ENCODE data around the gene SH3GLB2. TPM values are rescaled to one million over a fixed set of nuclear protein-coding genes. Genes with fewer than 3 reads are reported as not detected.

The SH3GLB2 gene
- total RNA-seq, 1 experiment from 2014 or later = 58.3 TPM

GRCh38 chr9:129054163-129054851 lies 26.2 kb upstream of the SH3GLB2 start:
- no peak overlapping the region for H3K4me3 Mint-ChIP-seq (ENCODE audit: unreplicated experiment)
- ChIA-PET POLR2A (interaction anchor here (0.9 kb wide), 1 partner anchor 26 kb away, joined by 4 read pairs; the partner anchor contains the start of gene DOLPP1), CTCF (interaction anchor here (0.7 kb wide), 2 partner anchors 27 to 569 kb away, joined by 4 read pairs; partner anchors contain the start of gene DOLPP1)
- H3K4me1 Mint-ChIP-seq (ENCODE audit: insufficient read depth, unreplicated experiment) = peaks cover 6% of the 10 kb centered on the region
- H3K36me3 Mint-ChIP-seq (ENCODE audit: insufficient read depth, unreplicated experiment) = peaks cover 58% of the 10 kb centered on the region
- no peak for TF ChIP-seq CTCF (IDR thresholded peaks at IDR 0.05; ENCODE audit: unreplicated experiment)
- DNase-seq (ENCODE audit: unreplicated experiment) = no peak
- BruUV-seq (replicated peaks) = no TSS peak
- intact Hi-C loops (cut with micrococcal nuclease) = no loop called here
- no peaks in the 10 kb centered on the region for H3K9me3 Mint-ChIP-seq (ENCODE audit: unreplicated experiment)
- no peak overlapping the region for H3K27ac Mint-ChIP-seq (ENCODE audit: low read depth, unreplicated experiment)
- no peaks in the 10 kb centered on the region for H3K27me3 Mint-ChIP-seq (ENCODE audit: insufficient read depth, unreplicated experiment)

GRCh38 chr9:129053020-129053419 lies 24.9 kb upstream of the SH3GLB2 start:
- peaks cover 6% of the 10 kb centered on the region for H3K4me1 Mint-ChIP-seq (ENCODE audit: insufficient read depth, unreplicated experiment)

GRCh38 chr9:129052592-129052991 lies 24.5 kb upstream of the SH3GLB2 start:
- H3K36me3 Mint-ChIP-seq (ENCODE audit: insufficient read depth, unreplicated experiment) = peaks cover 63% of the 10 kb centered on the region
- ChIA-PET POLR2A (interaction anchor here (0.7 to 1.1 kb wide), 3 partner anchors 28 to 432 kb away, joined by 3 to 9 read pairs (median 3); partner anchors contain the start of genes DOLPP1 and PTPA), CTCF (interaction anchor here (0.7 kb wide), 1 partner anchor 118 kb away, joined by 3 read pairs; no protein-coding TSS in a partner anchor)
- H3K27ac Mint-ChIP-seq (ENCODE audit: low read depth, unreplicated experiment) = no peak overlapping the region
- no peaks in the 10 kb centered on the region for H3K9me3 Mint-ChIP-seq (ENCODE audit: unreplicated experiment)
- intact Hi-C loops (cut with micrococcal nuclease) = no loop called here
- H3K4me3 Mint-ChIP-seq (ENCODE audit: unreplicated experiment) = no peak overlapping the region
- no peak for TF ChIP-seq CTCF (IDR thresholded peaks at IDR 0.05; ENCODE audit: unreplicated experiment)
- DNase-seq (ENCODE audit: unreplicated experiment) = peak; percentile 93
- H3K4me1 Mint-ChIP-seq (ENCODE audit: insufficient read depth, unreplicated experiment) = peaks cover 6% of the 10 kb centered on the region
- no TSS peak for BruUV-seq (replicated peaks)
- no peaks in the 10 kb centered on the region for H3K27me3 Mint-ChIP-seq (ENCODE audit: insufficient read depth, unreplicated experiment)

More at GRCh38 chr9:129053020-129053419, 24.9 kb upstream of the SH3GLB2 start:
- ChIA-PET CTCF (interaction anchor here (0.7 kb wide), 1 partner anchor 118 kb away, joined by 3 read pairs; no protein-coding TSS in a partner anchor), POLR2A (interaction anchor here (0.7 to 1.1 kb wide), 3 partner anchors 28 to 431 kb away, joined by 3 to 9 read pairs (median 3); partner anchors contain the start of genes DOLPP1 and PTPA)
- Mint-ChIP-seq H3K9me3 (ENCODE audit: unreplicated experiment) (no peaks in the 10 kb centered on the region), H3K36me3 (ENCODE audit: insufficient read depth, unreplicated experiment) (peaks cover 61% of the 10 kb centered on the region), H3K27me3 (ENCODE audit: insufficient read depth, unreplicated experiment) (no peaks in the 10 kb centered on the region), H3K4me3 (ENCODE audit: unreplicated experiment) (no peak overlapping the region), H3K27ac (ENCODE audit: low read depth, unreplicated experiment) (no peak overlapping the region)
- no peak for TF ChIP-seq CTCF (IDR thresholded peaks at IDR 0.05; ENCODE audit: unreplicated experiment)
- intact Hi-C loops (cut with micrococcal nuclease) = no loop called here
- DNase-seq (ENCODE audit: unreplicated experiment) = no peak
- no TSS peak for BruUV-seq (replicated peaks)

GRCh38 chr9:129042016-129042415 lies 13.9 kb upstream of the SH3GLB2 start:
- no peaks in the 10 kb centered on the region for H3K27me3 Mint-ChIP-seq (ENCODE audit: insufficient read depth, unreplicated experiment)
- H3K27ac Mint-ChIP-seq (ENCODE audit: low read depth, unreplicated experiment) = no peak overlapping the region
- intact Hi-C loops (cut with micrococcal nuclease) = no loop called here
- TF ChIP-seq CTCF (IDR thresholded peaks at IDR 0.05; ENCODE audit: unreplicated experiment) = no peak
- no peak for DNase-seq (ENCODE audit: unreplicated experiment)
- peaks cover 67% of the 10 kb centered on the region for H3K36me3 Mint-ChIP-seq (ENCODE audit: insufficient read depth, unreplicated experiment)
- BruUV-seq (replicated peaks) = no TSS peak
- H3K4me3 Mint-ChIP-seq (ENCODE audit: unreplicated experiment) = no peak overlapping the region
- H3K9me3 Mint-ChIP-seq (ENCODE audit: unreplicated experiment) = no peaks in the 10 kb centered on the region
- ChIA-PET CTCF (no interaction called here), POLR2A (no interaction called here)
- H3K4me1 Mint-ChIP-seq (ENCODE audit: insufficient read depth, unreplicated experiment) = peaks cover 10% of the 10 kb centered on the region

All from MCF 10A (cell line).